ENCODE results near the gene PHACTR3. TPM values are rescaled to one million over a fixed set of nuclear protein-coding genes. Genes with fewer than 3 reads are reported as not detected.

PHACTR3 gene
- total and polyA plus RNA-seq, 2 experiments from 2014 or later, result 0.45 to 0.61 TPM

DNA sequence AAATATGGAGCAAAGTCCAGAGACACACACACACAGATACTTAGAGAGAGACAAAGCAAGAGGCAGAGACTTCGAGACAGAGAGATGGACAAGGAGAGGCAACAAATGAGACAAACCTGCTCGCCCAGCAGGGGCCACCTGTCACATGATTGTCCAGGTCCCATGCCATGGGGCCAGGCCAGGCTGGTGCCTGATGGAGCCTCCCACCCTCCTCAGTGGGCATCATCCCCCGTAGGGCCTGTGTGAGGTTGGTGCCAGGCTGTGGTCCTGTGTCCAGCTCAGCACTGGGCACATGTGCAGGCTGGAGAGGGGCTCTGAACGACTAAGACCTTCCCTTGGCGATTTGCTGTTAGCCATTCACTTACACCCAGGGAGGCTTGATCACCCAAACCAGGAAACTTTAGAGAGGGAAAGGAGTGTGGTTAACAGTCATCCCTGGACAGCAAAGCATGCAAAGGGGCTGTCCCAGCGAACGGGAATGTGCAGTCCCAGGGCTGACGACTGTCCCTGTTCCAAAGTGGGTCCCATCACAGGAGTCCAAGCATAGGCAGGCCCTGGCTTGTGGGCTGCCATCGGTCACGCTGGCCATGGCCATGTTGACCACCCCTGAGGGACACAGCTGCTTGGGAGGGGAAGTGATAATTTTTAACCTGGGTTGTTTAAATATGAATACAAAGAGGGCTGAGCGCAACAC lies 38.4 kb upstream of the PHACTR3 start:
- Histone ChIP-seq H3K36me3 (ENCODE audit: insufficient read depth) (no peaks in the 10 kb centered on the region), H3F3A (replicated peaks; ENCODE audit: low read depth) (no peaks in the 10 kb centered on the region), H2AFZ (no peak overlapping the region), H3K4me1 (ENCODE audit: insufficient read depth) (no peaks in the 10 kb centered on the region), H4K20me1 (replicated peaks; ENCODE audit: insufficient read depth) (no peaks in the 10 kb centered on the region), H3K4me2 (no peak overlapping the region), H3K27me3 (ENCODE audit: insufficient read depth) (peaks cover 8% of the 10 kb centered on the region; the same call in 1 of the 2 replicates), H3K9me2 (ENCODE audit: insufficient read depth) (no peaks in the 10 kb centered on the region), H3K27ac (ENCODE audit: low read depth) (no peak overlapping the region), H3K4me3 (no peak overlapping the region), H3K79me2 (replicated peaks; ENCODE audit: insufficient read depth) (no peaks in the 10 kb centered on the region)
- ATAC-seq (no peak), DNase-seq (ENCODE audit: low spot score) (no peak)
- Mint-ChIP-seq H3K4me3 (no peak overlapping the region), H3K36me3 (ENCODE audit: low read depth) (no peaks in the 10 kb centered on the region), H3K9me3 (no peaks in the 10 kb centered on the region; the same call in 2 of the 3 replicates), H3K27ac (no peak overlapping the region), H3K27me3 (ENCODE audit: insufficient read depth, low read depth, poor library complexity) (peaks cover 18% of the 10 kb centered on the region), H3K4me1 (peaks cover 4% of the 10 kb centered on the region; the same call in 2 of the 3 replicates)
- TF ChIP-seq ZNF114 (CRISPR knock-in tag; IDR thresholded peaks at IDR 0.05) (no peak), JUNB (IDR thresholded peaks at IDR 0.05; ENCODE audit: unreplicated experiment) (no peak), NANOG (IDR thresholded peaks at IDR 0.05; ENCODE audit: borderline replicate concordance) (no peak), CREB1 (CRISPR knock-in tag; IDR thresholded peaks at IDR 0.05; ENCODE audit: low read depth) (no peak), STAT1 (IDR thresholded peaks at IDR 0.05; ENCODE audit: unreplicated experiment) (no peak), EZH2 (IDR thresholded peaks at IDR 0.05; ENCODE audit: low read depth, unreplicated experiment) (no peak), ZNF331 (CRISPR knock-in tag; IDR thresholded peaks at IDR 0.05; ENCODE audit: low read depth) (no peak)
- TF ChIP-seq, protein P1, sequence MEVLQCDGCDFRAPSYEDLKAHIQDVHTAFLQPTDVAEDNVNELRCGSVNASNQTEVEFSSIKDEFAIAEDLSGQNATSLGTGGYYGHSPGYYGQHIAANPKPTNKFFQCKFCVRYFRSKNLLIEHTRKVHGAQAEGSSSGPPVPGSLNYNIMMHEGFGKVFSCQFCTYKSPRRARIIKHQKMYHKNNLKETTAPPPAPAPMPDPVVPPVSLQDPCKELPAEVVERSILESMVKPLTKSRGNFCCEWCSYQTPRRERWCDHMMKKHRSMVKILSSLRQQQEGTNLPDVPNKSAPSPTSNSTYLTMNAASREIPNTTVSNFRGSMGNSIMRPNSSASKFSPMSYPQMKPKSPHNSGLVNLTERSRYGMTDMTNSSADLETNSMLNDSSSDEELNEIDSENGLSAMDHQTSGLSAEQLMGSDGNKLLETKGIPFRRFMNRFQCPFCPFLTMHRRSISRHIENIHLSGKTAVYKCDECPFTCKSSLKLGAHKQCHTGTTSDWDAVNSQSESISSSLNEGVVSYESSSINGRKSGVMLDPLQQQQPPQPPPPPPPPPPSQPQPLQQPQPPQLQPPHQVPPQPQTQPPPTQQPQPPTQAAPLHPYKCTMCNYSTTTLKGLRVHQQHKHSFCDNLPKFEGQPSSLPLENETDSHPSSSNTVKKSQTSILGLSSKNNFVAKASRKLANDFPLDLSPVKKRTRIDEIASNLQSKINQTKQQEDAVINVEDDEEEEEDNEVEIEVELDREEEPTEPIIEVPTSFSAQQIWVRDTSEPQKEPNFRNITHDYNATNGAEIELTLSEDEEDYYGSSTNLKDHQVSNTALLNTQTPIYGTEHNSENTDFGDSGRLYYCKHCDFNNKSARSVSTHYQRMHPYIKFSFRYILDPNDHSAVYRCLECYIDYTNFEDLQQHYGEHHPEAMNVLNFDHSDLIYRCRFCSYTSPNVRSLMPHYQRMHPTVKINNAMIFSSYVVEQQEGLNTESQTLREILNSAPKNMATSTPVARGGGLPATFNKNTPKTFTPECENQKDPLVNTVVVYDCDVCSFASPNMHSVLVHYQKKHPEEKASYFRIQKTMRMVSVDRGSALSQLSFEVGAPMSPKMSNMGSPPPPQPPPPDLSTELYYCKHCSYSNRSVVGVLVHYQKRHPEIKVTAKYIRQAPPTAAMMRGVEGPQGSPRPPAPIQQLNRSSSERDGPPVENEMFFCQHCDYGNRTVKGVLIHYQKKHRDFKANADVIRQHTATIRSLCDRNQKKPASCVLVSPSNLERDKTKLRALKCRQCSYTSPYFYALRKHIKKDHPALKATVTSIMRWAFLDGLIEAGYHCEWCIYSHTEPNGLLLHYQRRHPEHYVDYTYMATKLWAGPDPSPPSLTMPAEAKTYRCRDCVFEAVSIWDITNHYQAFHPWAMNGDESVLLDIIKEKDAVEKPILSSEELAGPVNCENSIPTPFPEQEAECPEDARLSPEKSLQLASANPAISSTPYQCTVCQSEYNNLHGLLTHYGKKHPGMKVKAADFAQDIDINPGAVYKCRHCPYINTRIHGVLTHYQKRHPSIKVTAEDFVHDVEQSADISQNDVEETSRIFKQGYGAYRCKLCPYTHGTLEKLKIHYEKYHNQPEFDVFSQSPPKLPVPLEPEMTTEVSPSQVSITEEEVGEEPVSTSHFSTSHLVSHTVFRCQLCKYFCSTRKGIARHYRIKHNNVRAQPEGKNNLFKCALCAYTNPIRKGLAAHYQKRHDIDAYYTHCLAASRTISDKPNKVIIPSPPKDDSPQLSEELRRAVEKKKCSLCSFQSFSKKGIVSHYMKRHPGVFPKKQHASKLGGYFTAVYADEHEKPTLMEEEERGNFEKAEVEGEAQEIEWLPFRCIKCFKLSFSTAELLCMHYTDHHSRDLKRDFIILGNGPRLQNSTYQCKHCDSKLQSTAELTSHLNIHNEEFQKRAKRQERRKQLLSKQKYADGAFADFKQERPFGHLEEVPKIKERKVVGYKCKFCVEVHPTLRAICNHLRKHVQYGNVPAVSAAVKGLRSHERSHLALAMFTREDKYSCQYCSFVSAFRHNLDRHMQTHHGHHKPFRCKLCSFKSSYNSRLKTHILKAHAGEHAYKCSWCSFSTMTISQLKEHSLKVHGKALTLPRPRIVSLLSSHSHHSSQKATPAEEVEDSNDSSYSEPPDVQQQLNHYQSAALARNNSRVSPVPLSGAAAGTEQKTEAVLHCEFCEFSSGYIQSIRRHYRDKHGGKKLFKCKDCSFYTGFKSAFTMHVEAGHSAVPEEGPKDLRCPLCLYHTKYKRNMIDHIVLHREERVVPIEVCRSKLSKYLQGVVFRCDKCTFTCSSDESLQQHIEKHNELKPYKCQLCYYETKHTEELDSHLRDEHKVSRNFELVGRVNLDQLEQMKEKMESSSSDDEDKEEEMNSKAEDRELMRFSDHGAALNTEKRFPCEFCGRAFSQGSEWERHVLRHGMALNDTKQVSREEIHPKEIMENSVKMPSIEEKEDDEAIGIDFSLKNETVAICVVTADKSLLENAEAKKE (CRISPR knock-in tag; IDR thresholded peaks at IDR 0.05), result no peak
- TF ChIP-seq, protein P2, sequence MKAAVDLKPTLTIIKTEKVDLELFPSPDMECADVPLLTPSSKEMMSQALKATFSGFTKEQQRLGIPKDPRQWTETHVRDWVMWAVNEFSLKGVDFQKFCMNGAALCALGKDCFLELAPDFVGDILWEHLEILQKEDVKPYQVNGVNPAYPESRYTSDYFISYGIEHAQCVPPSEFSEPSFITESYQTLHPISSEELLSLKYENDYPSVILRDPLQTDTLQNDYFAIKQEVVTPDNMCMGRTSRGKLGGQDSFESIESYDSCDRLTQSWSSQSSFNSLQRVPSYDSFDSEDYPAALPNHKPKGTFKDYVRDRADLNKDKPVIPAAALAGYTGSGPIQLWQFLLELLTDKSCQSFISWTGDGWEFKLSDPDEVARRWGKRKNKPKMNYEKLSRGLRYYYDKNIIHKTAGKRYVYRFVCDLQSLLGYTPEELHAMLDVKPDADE (IDR thresholded peaks at IDR 0.05), result no peak
